ENCODE results near the gene NCOA5. TPM values are rescaled to one million over a fixed set of nuclear protein-coding genes. Genes with fewer than 3 reads are reported as not detected.

Gene NCOA5
- polyA plus RNA-seq, 1 donor (not counting 4 experiments of a cell fraction or from before 2014, with no cell fraction given) = 17.6 TPM

- Histone ChIP-seq H3K79me2 (ENCODE audit: control insufficient read depth, insufficient read depth, low read length) (no peaks in the 10 kb centered on the region), H3K9me3 (ENCODE audit: control insufficient read depth, low read depth, low read length) (no peaks in the 10 kb centered on the region), H3K36me3 (ENCODE audit: control insufficient read depth in 2 of 2, extremely low read depth in 1 of 2, insufficient read depth in 2 of 2, low read length in 2 of 2) (no peaks in the 10 kb centered on the region), H3K27ac (ENCODE audit: control insufficient read depth, insufficient read depth, low read length) (no peak overlapping the region), H3K9ac (ENCODE audit: control insufficient read depth, extremely low read depth, insufficient read depth, low read length) (no peak overlapping the region), H3K4me2 (ENCODE audit: control insufficient read depth, extremely low read depth, insufficient read depth, low read depth, low read length) (no peak overlapping the region), H3K9me1 (ENCODE audit: control insufficient read depth, extremely low read depth, insufficient read depth, low read length) (no peaks in the 10 kb centered on the region), H3K27me3 (ENCODE audit: control insufficient read depth, extremely low read depth, insufficient read depth, low read length) (no peaks in the 10 kb centered on the region), H4K20me1 (ENCODE audit: control insufficient read depth, extremely low read depth, insufficient read depth, low read length) (no peaks in the 10 kb centered on the region), H3K4me1 (ENCODE audit: control insufficient read depth, extremely low read depth, insufficient read depth, low read length) (no peaks in the 10 kb centered on the region), H2AFZ (ENCODE audit: control insufficient read depth, low read length) (no peak overlapping the region), H3K4me3 (ENCODE audit: control insufficient read depth in 2 of 3, extremely low read depth in 1 of 3, insufficient read depth in 2 of 3, low read depth in 1 of 3, low read length in 3 of 3) (no peak overlapping the region)
- DNase-seq (ENCODE audit: low read depth, low spot score) (no peak), FAIRE-seq (no peak)
- dilution Hi-C loops (cut with MboI; ENCODE audit: extremely low pct_ligation_motif_present, low sequenced_read_pairs) = no loop called here
- TF ChIP-seq, protein P1, sequence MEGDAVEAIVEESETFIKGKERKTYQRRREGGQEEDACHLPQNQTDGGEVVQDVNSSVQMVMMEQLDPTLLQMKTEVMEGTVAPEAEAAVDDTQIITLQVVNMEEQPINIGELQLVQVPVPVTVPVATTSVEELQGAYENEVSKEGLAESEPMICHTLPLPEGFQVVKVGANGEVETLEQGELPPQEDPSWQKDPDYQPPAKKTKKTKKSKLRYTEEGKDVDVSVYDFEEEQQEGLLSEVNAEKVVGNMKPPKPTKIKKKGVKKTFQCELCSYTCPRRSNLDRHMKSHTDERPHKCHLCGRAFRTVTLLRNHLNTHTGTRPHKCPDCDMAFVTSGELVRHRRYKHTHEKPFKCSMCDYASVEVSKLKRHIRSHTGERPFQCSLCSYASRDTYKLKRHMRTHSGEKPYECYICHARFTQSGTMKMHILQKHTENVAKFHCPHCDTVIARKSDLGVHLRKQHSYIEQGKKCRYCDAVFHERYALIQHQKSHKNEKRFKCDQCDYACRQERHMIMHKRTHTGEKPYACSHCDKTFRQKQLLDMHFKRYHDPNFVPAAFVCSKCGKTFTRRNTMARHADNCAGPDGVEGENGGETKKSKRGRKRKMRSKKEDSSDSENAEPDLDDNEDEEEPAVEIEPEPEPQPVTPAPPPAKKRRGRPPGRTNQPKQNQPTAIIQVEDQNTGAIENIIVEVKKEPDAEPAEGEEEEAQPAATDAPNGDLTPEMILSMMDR (optimal IDR thresholded peaks at IDR 0.05 in 1 of 3, IDR thresholded peaks at IDR 0.05 in 1 of 3, conservative IDR thresholded peaks at IDR 0.05 in 1 of 3; ENCODE audit: extremely low read depth in 1 of 3, insufficient read depth in 2 of 3, low read length in 3 of 3) = no peak
- TF ChIP-seq EZH2 (IDR thresholded peaks at IDR 0.05; ENCODE audit: low read length) = no peak
Observed at GRCh38 chr20:46040902-46041535, 48.7 kb downstream of the NCOA5 start.

GRCh38 chr20:46037036-46037435 lies 52.7 kb downstream of the NCOA5 start:
- no peak for TF ChIP-seq EZH2 (IDR thresholded peaks at IDR 0.05; ENCODE audit: low read length)
- TF ChIP-seq, protein P1 (optimal IDR thresholded peaks at IDR 0.05 in 1 of 3, IDR thresholded peaks at IDR 0.05 in 1 of 3, conservative IDR thresholded peaks at IDR 0.05 in 1 of 3; ENCODE audit: extremely low read depth in 1 of 3, insufficient read depth in 2 of 3, low read length in 3 of 3) = no peak
- Histone ChIP-seq H3K79me2 (ENCODE audit: control insufficient read depth, insufficient read depth, low read length) (no peaks in the 10 kb centered on the region), H4K20me1 (ENCODE audit: control insufficient read depth, extremely low read depth, insufficient read depth, low read length) (no peaks in the 10 kb centered on the region), H3K27ac (ENCODE audit: control insufficient read depth, insufficient read depth, low read length) (no peak overlapping the region), H3K36me3 (ENCODE audit: control insufficient read depth in 2 of 2, extremely low read depth in 1 of 2, insufficient read depth in 2 of 2, low read length in 2 of 2) (no peaks in the 10 kb centered on the region), H3K9me3 (ENCODE audit: control insufficient read depth, low read depth, low read length) (no peaks in the 10 kb centered on the region), H3K27me3 (ENCODE audit: control insufficient read depth, extremely low read depth, insufficient read depth, low read length) (peaks cover 21% of the 10 kb centered on the region), H3K4me1 (ENCODE audit: control insufficient read depth, extremely low read depth, insufficient read depth, low read length) (no peaks in the 10 kb centered on the region), H3K4me3 (ENCODE audit: control insufficient read depth in 2 of 3, extremely low read depth in 1 of 3, insufficient read depth in 2 of 3, low read depth in 1 of 3, low read length in 3 of 3) (no peak overlapping the region), H3K9ac (ENCODE audit: control insufficient read depth, extremely low read depth, insufficient read depth, low read length) (no peak overlapping the region), H2AFZ (ENCODE audit: control insufficient read depth, low read length) (no peak overlapping the region), H3K4me2 (ENCODE audit: control insufficient read depth, extremely low read depth, insufficient read depth, low read depth, low read length) (no peak overlapping the region), H3K9me1 (ENCODE audit: control insufficient read depth, extremely low read depth, insufficient read depth, low read length) (no peaks in the 10 kb centered on the region)
- dilution Hi-C loops (cut with MboI; ENCODE audit: extremely low pct_ligation_motif_present, low sequenced_read_pairs) = no loop called here
- DNase-seq (ENCODE audit: low read depth, low spot score) (no peak), FAIRE-seq (no peak)
